Measurements from ENCODE around the gene MLKL.
"Not testable (repeated sequence)": the region's sequence is repeated elsewhere in the genome, so short reads cannot be mapped to it uniquely, and the experiment has no call there.

The MLKL gene

GRCh38 chr16:74731853-74732477 lies 31.3 kb upstream of the MLKL start:
- no peak for FAIRE-seq

GRCh38 chr16:74729783-74730683 lies 29.4 kb upstream of the MLKL start:
- FAIRE-seq = no peak

DNA sequence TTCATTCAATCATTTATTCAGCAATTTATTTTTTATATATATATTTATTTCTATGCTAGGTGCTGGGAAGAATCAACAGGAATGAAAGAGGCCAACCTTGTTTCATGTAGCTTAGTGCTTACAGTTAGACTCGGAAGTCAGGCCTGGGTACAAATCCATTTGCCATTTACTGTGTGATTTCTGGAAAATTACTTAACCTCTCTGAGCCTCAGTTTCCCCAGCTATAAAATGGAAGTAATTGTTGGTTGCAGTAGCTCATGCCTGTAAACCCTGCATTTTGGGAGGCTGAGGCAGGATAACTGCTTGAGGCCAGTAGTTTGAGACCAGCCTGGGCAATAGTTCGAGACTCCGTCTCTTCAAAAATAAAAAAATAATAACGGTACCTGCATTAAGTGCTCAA lies 27.2 kb upstream of the MLKL start:
- no peak for FAIRE-seq

DNA sequence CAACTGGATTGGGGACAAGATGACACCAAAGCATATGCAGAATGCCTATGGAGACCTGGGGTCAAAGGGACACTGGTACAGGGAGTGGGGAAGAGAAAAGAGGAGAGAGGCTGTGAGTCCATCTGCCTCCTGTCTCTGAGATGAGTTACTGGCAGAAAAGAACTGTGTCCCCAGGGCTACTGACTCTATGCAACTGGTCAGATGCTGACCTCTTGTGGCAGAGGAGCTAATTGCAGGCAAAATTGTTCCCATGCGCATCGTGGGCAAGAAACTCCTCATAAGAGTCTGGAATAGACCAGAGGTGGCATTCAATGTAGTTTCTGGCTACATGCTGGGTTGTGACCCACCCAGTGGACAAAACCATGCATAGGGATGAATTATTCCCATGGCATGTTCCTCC lies 26.1 kb upstream of the MLKL start:
- no peak for FAIRE-seq

- no peak for FAIRE-seq
Measured at GRCh38 chr16:74725651-74726455, 25.2 kb upstream of the MLKL start.

DNA sequence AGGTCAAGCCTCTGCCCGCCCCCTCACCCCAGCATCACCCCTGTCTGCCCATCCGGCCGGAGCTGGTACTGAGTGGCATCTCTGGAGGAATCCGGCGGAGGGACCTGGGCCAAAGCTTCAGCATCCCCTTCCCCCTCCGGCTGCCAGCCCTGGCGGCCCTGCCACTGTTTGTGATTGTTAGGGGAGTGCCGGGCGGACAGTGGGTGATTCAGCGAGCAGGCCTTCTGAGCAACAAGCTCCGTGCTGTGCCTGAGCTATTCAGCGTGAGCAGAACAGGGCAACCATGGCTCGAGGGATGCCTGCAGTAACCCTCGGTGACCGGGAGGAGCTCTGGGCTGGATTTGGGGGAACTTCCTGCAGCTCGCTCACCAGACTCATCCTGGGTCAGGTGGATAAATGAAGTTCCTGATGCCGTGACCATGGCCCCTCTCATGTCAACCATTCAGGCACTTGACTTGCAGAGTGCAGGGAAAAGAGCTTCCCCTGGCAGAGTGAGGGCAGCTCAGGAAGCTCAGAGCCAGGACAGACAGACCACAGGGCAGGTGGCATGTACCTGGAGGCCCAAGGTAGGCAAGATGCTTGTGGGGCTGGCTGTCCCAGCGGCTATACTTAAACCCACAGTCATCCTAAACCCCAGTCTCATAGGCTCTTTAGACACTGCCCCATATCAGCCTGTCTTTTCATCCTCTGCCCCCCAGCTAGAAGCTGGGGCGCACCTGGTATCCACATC lies 24.3 kb upstream of the MLKL start:
- FAIRE-seq = no peak

DNA sequence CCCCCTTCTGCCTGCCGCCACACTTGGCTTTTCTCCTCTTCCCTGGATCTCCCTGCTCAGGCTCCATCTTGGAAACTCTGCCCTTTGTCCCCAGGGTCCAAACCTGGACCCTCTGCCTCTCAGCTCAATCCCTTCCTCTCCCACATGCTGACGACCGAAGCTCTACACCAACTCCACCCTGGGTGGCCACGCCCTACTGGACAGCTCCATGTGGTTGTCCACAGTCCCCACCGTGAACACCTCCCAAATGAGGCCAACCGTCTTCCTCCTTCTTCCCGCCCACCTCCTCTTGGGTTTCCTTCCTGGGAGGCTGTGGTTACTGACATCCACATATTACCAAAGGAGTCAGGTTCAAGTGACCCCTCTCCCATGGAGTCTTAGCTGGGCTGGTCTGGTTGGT lies 22.6 kb upstream of the MLKL start:
- FAIRE-seq = no peak

DNA sequence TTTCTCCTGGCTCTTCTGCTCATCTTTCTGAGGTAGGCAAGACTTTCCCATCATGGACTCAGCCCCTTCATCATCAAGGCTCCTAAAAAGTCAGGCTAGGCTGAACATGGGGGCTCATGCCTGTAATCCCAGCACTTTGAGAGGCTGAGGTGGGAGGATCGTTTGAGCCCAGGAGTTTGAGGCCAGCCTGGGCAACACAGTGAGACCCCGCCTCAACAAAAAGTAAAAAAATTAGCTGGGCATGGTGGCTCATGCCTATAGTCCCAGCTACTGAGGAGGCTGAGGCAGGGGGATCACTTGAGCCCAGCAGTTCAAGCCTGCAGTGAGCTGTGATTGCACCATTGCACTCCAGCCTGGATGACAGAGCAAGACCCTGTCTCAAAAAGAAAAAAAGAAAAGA lies 21.5 kb upstream of the MLKL start:
- FAIRE-seq = not testable (repeated sequence)

DNA sequence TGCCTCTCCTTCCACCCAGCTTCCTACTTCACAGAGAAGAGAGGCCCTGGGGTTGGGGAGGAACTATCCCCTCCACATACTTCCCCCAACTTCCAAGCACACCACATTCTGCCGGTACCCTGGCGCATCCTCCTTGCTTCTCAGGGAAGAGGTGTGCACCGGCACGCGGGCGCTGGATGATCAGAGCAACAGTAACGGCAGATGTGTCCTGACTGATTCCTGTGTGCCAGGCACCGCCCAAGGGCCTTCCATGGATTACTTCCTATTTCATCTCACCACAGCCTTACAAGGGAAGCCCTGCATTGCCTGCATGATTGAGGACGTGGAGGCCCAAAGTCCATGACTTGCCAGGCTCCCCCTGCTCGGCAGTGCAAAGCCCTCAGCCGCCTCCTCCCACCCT lies 21.1 kb upstream of the MLKL start:
- no peak for FAIRE-seq

DNA sequence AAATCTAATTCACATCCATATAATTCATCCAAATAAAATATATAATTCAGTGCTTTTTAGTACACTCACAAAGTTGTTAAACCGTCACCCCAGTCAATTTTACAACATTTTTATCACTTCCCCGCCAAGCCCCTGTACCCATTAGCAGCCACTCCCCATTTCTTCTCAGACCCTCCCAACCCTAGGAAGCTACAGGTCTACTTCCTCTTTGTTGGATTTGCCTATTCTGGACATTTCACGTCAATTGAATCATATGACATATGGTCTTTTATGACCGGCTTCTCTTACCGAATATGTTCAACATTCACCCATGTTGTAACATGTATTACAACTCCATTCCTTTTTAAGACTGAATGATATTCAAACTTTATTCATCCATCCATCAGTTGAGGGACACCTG lies 19.9 kb upstream of the MLKL start:
- no peak for FAIRE-seq

GRCh38 chr16:74718741-74719610 lies 18.3 kb upstream of the MLKL start:
- no peak for FAIRE-seq

- no peak for FAIRE-seq
Measured at GRCh38 chr16:74718140-74718539, 17.5 kb upstream of the MLKL start.

- no peak for FAIRE-seq
Measured at GRCh38 chr16:74717367-74717766, 16.7 kb upstream of the MLKL start.

DNA sequence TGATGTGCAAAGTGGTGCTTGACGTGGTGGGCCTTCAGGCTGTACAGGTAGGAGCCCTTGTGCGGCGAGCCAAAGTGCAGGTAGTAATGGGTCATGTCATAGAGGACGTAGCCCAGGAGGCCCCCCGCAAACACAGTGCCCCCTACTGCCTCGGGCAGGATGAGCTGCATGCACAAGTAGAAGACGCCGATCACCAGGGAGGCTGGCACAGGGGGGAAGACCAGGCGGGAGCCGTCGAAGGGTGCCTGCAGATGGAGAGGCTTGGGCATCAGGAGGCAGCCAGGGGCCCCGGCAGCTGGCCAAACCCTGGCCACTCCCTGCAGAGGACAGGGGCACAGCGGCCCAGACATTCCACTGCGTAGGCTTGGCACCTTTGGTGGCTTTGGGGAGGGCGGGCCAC lies 15.7 kb upstream of the MLKL start:
- FAIRE-seq = no peak

- FAIRE-seq = no peak
Measured at GRCh38 chr16:74713876-74714275, 13.2 kb upstream of the MLKL start.

GRCh38 chr16:74713325-74713724 lies 12.7 kb upstream of the MLKL start:
- FAIRE-seq = no peak

GRCh38 chr16:74711938-74712337 lies 11.3 kb upstream of the MLKL start:
- FAIRE-seq = no peak

GRCh38 chr16:74710401-74710800 lies 9.7 kb upstream of the MLKL start:
- no peak for FAIRE-seq

DNA sequence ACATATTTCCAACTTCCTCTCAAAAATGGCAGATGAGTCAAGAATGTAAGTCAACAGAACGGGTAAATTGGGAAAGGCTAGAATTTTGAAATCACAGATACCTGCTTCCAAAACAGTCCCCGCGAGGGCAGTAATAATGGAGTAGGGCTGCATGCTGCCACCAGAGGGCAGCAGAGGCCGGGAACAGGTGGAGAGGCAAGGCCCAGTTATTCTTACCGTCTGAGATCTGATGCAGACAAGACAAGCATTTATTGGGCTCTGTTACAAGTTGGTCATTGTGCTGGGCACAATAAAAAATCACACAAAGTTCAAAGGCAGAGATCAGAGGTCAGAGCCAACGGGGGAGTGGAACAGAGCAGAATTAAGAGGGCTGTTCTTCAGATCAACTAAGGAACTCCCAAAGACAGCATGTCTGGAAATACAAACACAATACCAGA lies 8.8 kb upstream of the MLKL start:
- no peak for FAIRE-seq

GRCh38 chr16:74700116-74700437 lies 585 bp downstream of the MLKL start:
- no peak for FAIRE-seq

DNA sequence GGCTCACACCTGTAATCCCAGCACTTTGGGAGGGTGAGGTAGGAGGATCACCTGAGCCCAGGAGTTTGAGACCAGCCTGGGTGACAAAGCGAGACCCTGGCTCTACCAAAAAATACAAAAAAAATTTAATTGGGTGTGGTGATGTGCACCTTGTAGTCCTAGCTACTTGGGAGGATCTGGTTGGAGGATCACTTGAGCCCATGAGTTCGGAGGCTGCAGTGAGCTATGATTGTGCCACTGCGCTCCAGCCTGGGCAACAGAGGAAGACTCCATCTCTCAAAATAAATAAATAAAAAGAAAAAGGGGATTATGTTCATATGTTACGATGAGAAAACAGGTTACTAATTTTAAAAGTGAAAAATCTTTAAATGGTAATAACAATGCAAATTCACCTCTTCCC lies 996 bp downstream of the MLKL start:
- FAIRE-seq = no peak

GRCh38 chr16:74698222-74698621 lies 2.4 kb downstream of the MLKL start:
- no peak for FAIRE-seq

Data from colon (tissue), 2 donors.